ENCODE results near the gene RFX1. TPM values are rescaled to one million over a fixed set of nuclear protein-coding genes. Genes with fewer than 3 reads are reported as not detected.

RFX1 gene
- total and polyA plus RNA-seq, 2 donors from 2014 or later, result 5.2 to 17.9 TPM

DNA sequence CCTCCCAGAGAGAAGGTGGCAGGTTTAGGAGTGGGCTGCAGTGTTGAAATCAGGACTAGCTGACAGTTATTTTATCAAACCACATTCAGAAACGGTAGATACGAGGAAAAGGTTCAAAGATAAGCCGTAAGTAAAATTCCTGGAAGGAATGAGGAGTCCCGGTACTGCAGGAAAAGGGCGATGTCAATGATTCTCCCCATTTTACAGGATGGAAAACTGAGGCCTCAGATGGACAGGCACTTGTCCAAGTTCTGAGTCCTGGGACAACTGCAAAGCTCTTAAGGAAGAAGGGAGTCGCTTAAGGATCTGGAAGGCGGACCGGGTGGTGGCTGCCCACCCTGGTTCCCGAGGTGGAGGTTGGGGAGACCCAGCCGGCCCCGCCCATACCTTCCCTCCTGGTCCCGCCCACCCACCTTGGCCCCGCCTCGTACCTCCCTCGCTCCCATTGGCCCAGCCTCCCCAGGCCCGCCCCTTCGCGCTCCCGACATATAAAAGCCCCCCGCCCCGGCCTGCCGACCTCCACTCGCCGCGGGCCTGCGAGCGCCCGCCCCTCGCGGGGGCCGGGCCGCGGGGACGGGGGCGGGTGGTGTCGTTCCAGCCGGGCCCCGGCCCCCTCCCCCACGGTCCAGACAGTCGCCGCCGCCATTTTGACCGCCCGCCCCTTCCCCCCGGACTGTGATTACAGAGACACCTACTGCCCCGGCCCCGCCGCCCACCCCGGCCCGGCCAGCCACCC is 603 bp downstream of the RFX1 start:
- no peaks in the 10 kb centered on the region for H3K27me3 ChIP-seq (ENCODE audit: control insufficient read depth, insufficient read depth, low read length)
- H3K9ac ChIP-seq (ENCODE audit: low read length in 3 of 3), result peak overlapping the region in 1 of 3 donors; percentile 51
- H3K36me3 ChIP-seq (ENCODE audit: control insufficient read depth in 2 of 3, insufficient read depth in 3 of 3, low read length in 3 of 3), result no peaks in the 10 kb centered on the region
- H3K27ac ChIP-seq (ENCODE audit: low read depth in 2 of 2, low read length in 2 of 2), result peak overlapping the region; percentile 97 to 99
- TF ChIP-seq, protein P1, sequence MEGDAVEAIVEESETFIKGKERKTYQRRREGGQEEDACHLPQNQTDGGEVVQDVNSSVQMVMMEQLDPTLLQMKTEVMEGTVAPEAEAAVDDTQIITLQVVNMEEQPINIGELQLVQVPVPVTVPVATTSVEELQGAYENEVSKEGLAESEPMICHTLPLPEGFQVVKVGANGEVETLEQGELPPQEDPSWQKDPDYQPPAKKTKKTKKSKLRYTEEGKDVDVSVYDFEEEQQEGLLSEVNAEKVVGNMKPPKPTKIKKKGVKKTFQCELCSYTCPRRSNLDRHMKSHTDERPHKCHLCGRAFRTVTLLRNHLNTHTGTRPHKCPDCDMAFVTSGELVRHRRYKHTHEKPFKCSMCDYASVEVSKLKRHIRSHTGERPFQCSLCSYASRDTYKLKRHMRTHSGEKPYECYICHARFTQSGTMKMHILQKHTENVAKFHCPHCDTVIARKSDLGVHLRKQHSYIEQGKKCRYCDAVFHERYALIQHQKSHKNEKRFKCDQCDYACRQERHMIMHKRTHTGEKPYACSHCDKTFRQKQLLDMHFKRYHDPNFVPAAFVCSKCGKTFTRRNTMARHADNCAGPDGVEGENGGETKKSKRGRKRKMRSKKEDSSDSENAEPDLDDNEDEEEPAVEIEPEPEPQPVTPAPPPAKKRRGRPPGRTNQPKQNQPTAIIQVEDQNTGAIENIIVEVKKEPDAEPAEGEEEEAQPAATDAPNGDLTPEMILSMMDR (IDR thresholded peaks at IDR 0.05; ENCODE audit: borderline replicate concordance, extremely low read depth, insufficient read depth), result no peak
- no peaks in the 10 kb centered on the region for H3K9me3 ChIP-seq (ENCODE audit: control insufficient read depth in 2 of 3, insufficient read depth in 1 of 3, low read length in 3 of 3)
- DNase-seq (peak; percentile 94 to 98 (median 96)), FAIRE-seq (no peak)
- H3K4me3 ChIP-seq (ENCODE audit: low read length in 3 of 3), result peak overlapping the region; percentile 42 to 65 (median 56)
- H3K4me1 ChIP-seq (ENCODE audit: control insufficient read depth in 2 of 3, insufficient read depth in 2 of 3, low read depth in 1 of 3, low read length in 3 of 3), result peaks cover 0 to 23% (median 21%) of the 10 kb centered on the region in 3 donors
- intact Hi-C loops (cut with DNase I), result no loop called here

DNA sequence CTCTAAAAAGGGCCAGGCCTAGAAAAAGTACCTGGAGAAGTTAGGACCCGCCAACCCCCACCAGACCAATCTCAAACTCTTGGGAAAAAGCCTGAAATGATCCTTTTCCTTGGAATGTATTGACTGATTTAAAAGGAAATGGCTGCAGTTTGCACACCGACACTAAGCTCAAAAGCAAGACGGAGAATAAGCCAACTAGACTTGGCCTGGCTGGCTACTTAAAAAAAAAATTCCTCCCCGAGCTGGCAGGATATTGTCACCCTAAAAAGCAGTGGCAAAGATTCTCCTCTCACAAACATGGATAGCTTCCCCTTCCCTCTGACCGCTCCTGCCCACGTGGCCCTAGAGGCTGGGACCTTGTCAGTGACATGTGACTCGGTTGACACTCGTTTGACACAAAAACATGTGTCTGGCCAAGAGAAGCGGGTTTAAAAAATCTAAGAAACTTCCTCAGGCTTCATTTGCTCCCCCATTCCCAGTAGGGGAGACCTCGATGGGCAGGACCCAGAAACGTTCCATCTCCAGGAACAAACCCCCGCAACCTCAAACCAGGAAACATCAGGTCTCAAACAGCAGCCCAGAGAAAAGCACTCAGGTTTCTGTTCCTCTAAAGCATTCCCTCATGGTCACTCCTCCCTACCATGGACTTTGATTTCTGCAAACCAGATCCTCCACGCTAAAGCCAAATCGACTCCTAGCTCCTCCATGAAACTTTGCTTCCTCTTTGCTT is 1.3 kb downstream of the RFX1 start:
- no peaks in the 10 kb centered on the region for H3K27me3 ChIP-seq (ENCODE audit: control insufficient read depth, insufficient read depth, low read length)
- FAIRE-seq (no peak), DNase-seq (peak in 2 of 5 donors; percentile 39 to 83)
- H3K9me3 ChIP-seq (ENCODE audit: control insufficient read depth in 2 of 3, insufficient read depth in 1 of 3, low read length in 3 of 3), result no peaks in the 10 kb centered on the region
- no peaks in the 10 kb centered on the region for H3K36me3 ChIP-seq (ENCODE audit: control insufficient read depth in 2 of 3, insufficient read depth in 3 of 3, low read length in 3 of 3)
- peaks cover 0 to 23% (median 21%) of the 10 kb centered on the region in 3 donors for H3K4me1 ChIP-seq (ENCODE audit: control insufficient read depth in 2 of 3, insufficient read depth in 2 of 3, low read depth in 1 of 3, low read length in 3 of 3)
- TF ChIP-seq, protein P1 (IDR thresholded peaks at IDR 0.05; ENCODE audit: borderline replicate concordance, extremely low read depth, insufficient read depth), result no peak
- H3K27ac ChIP-seq (ENCODE audit: low read depth in 2 of 2, low read length in 2 of 2), result peak overlapping the region; percentile 97 to 99
- intact Hi-C loops (cut with DNase I), result no loop called here
- peak overlapping the region in 1 of 3 donors; percentile 48 for H3K9ac ChIP-seq (ENCODE audit: low read length in 3 of 3)
- H3K4me3 ChIP-seq (ENCODE audit: low read length in 3 of 3), result peak overlapping the region in 2 of 3 donors; percentile 51 to 65

DNA sequence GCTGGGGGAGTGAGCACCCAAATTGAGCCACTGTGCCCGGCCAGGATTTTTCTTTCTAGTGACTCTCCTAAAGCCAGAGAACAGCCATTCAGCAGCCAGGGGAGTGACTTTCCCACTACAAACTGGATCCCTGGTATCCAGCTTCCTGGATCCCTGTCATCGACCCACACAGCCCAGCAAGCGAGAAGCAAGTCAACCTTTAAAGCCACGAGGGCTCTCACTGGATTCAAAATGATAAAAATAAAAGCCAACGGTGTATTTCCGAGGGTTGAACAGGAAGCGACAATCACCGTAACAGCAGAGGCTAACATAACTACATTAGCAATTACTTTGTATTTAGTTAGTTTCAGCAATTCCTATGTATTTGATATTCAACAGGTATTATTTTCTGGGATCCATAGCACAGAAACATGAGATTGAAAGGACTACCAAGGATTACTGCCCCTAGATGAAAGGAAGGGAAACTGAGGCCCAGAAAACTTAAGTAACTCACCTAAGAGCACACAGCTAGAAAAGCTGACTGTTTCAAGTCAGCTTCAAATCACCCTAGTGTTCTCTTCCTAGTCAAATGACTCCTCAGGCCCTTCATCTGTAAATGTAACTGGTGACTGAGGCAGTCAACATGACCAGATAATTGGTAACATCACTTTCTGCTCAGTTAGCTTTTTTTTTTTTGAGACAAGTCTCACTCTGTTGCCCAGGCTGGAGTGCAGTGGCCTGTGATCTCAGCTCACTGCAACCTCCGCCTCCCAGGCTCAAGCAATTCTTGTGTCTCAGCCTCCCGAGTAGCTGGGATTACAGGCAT is 2.7 kb downstream of the RFX1 start:
- H3K9ac ChIP-seq (ENCODE audit: low read length in 3 of 3), result peak overlapping the region in 1 of 3 donors; percentile 4
- FAIRE-seq, result no peak

More for the DNA sequence above, 2.7 kb downstream of the RFX1 start:
- Histone ChIP-seq H3K36me3 (ENCODE audit: control insufficient read depth in 2 of 3, insufficient read depth in 3 of 3, low read length in 3 of 3) (no peaks in the 10 kb centered on the region), H3K4me3 (ENCODE audit: low read length in 3 of 3) (no peak overlapping the region), H3K4me1 (ENCODE audit: control insufficient read depth in 2 of 3, insufficient read depth in 2 of 3, low read depth in 1 of 3, low read length in 3 of 3) (peaks cover 0 to 23% (median 21%) of the 10 kb centered on the region in 3 donors), H3K27ac (ENCODE audit: low read depth in 2 of 2, low read length in 2 of 2) (peak overlapping the region; percentile 56 to 69), H3K27me3 (ENCODE audit: control insufficient read depth, insufficient read depth, low read length) (no peaks in the 10 kb centered on the region), H3K9me3 (ENCODE audit: control insufficient read depth in 2 of 3, insufficient read depth in 1 of 3, low read length in 3 of 3) (no peaks in the 10 kb centered on the region)
- peak in 1 of 5 donors; percentile 22 for DNase-seq
- intact Hi-C loops (cut with DNase I), result no loop called here
- TF ChIP-seq, protein P1 (IDR thresholded peaks at IDR 0.05; ENCODE audit: borderline replicate concordance, extremely low read depth, insufficient read depth), result no peak
